Activated T-cell treated with anti-CD3 and anti-CD28 coated beads, Interleukin-2, amount 50 U/mL, for 24 hours (primary cell): Measurements from ENCODE around the gene TMPRSS7.
"Not testable (repeated sequence)": the region's sequence is repeated elsewhere in the genome, so short reads cannot be mapped to it uniquely, and the experiment has no call there.

Experiments used
- DNase-seq: peaks from one replicate; pipeline ENCODE4 v3.0.0-alpha.2; 2020
- H3K27ac Mint-ChIP-seq: 2 replicates; pipeline ENCODE4 v1.8.0; 2020; ENCODE audit warnings: mild to moderate bottlenecking, mixed read lengths
- H3K27me3 Mint-ChIP-seq: 2 replicates; pipeline ENCODE4 v1.8.0; 2020; ENCODE audit warnings: mixed read lengths
- H3K36me3 Mint-ChIP-seq: 2 replicates; pipeline ENCODE4 v1.8.0; 2020; ENCODE audit warnings: low read depth, mixed read lengths
- H3K4me1 Mint-ChIP-seq: 2 replicates; pipeline ENCODE4 v1.8.0; 2020; ENCODE audit warnings: low read depth, mixed read lengths
- H3K4me3 Mint-ChIP-seq: 2 replicates; pipeline ENCODE4 v1.8.0; 2020; ENCODE audit warnings: mild to moderate bottlenecking, moderate library complexity, mixed read lengths
- H3K9me3 Mint-ChIP-seq: 2 replicates; pipeline ENCODE4 v1.8.0; 2020; ENCODE audit warnings: mixed read lengths

Gene TMPRSS7

DNA sequence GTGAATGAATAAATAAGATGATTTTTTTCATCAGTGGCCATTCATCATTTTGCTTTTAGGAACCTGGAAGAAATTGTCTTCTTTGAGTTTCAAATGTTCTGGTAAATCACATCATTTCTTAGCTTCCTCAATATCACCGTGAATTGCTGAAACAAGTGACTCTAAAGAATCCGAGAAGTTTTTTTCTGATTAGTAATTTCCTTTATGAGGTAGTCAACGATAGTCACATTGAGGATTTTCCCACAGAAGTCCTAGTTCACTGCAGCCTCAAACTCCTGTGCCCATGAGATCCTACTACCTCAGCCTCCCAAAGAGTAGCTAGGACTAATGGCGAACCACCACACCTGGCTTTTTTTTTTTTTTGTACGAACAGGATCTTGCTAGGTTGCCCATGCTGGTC, 3.6 kb upstream of the TMPRSS7 start:
- Mint-ChIP-seq H3K9me3 (no peaks in the 10 kb centered on the region), H3K4me1 (no peaks in the 10 kb centered on the region), H3K27me3 (no peaks in the 10 kb centered on the region), H3K4me3 (no peak overlapping the region), H3K27ac (no peak overlapping the region), H3K36me3 (no peaks in the 10 kb centered on the region)
- no peak for DNase-seq

DNA sequence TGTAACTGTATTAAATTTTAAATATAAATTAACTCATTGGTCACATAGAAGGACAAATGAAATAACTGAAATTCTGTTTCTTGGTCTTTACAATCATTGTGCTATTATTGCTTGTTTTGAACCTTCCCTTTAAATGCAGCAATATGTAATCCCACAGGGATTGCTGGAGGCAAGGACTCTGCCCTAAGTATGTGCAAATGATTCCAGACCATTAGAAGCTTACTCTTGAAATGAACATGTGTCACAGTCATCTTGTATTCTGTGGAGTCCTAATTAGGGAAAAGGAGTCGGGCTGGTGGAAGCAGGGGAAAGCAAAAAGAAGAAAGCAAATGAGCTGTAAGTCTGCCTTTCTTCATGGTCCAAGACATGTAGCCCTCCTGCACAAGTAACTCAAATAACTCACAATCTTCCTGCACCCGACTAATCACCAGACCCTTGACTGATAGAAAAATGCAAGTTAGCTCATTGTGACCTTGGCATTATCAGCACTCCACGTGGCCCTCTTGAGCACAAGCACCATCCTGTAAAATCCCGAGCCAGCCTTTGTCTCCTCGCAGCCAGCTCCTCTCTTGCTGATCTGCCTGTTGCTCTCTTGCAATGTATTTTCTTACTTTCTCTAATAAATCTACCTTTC, 2.3 kb upstream of the TMPRSS7 start:
- H3K36me3 Mint-ChIP-seq: no peaks in the 10 kb centered on the region
- H3K27ac Mint-ChIP-seq: no peak overlapping the region

DNA sequence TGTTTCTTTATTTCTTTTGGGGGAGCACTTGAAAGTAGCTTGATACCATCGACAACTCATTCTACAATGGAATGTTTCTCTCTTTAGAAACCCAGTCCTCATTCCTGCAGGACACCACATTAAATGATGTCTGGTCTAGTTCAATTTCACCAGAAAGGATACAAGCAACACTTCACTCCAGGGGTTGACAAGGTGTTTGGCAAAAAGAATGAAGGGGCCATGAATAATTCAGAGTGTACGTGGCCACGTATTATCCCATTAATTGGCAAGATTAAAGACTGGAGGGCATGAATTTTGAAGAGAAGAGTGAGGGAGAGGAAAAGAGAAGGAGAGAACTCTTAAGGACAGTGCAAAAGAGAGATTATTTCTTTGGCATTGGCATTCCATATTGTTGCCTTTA, 705 bp downstream of the TMPRSS7 start:
- H3K27ac Mint-ChIP-seq: no peak overlapping the region
- DNase-seq: no peak
- H3K4me1 Mint-ChIP-seq: no peaks in the 10 kb centered on the region
- no peaks in the 10 kb centered on the region for H3K36me3 Mint-ChIP-seq
- H3K27me3 Mint-ChIP-seq: no peaks in the 10 kb centered on the region
- no peaks in the 10 kb centered on the region for H3K9me3 Mint-ChIP-seq
- H3K4me3 Mint-ChIP-seq: no peak overlapping the region

More for the DNA sequence above, 2.3 kb upstream of the TMPRSS7 start:
- H3K27me3 Mint-ChIP-seq: no peaks in the 10 kb centered on the region
- no peaks in the 10 kb centered on the region for H3K4me1 Mint-ChIP-seq
- H3K4me3 Mint-ChIP-seq: no peak overlapping the region
- no peaks in the 10 kb centered on the region for H3K9me3 Mint-ChIP-seq
- no peak for DNase-seq

DNA sequence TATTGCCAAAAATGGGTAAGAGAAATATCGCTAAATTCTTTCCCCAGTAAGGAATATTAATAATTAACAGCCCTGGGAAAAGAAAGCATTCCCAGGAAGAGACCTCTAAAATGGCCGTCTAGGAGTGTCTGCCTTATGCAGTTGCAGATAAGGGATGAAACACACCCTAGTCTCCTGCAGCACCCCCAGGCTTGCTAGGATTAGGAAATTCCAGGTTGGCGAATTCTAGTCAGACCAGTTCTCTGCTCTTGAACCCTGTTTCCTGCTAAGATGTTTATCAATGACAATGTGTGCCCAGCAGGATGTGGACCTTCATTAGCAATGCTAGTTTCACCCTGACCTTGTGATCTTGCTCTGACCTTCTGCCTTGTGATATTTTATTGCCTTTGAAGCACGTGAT, 2.7 kb downstream of the TMPRSS7 start:
- H3K4me1 Mint-ChIP-seq, H3K27ac Mint-ChIP-seq, H3K36me3 Mint-ChIP-seq, H3K27me3 Mint-ChIP-seq, DNase-seq, H3K9me3 Mint-ChIP-seq, H3K4me3 Mint-ChIP-seq: not testable (repeated sequence)

DNA sequence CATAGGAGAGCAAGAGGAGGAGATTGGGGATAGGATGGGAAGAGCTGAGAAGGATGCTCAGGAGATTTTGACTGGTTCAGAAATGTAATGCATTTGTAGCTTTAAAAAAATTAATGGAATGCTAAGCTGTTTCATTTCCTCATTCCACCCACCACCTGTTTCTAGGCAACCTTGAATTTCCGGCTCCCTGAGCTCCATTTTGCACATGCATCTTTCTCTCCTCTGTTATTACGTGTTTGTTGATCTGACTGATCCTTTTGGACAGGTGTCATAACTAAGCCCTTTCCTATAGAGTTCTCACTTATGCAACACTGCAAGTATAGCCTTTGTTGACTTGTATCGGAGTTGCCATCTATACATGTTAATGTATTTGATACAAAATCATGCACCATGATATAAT, 4.3 kb downstream of the TMPRSS7 start:
- H3K27ac Mint-ChIP-seq: no peak overlapping the region
- H3K27me3 Mint-ChIP-seq: no peaks in the 10 kb centered on the region
- DNase-seq: no peak
- H3K4me3 Mint-ChIP-seq: no peak overlapping the region
- no peaks in the 10 kb centered on the region for H3K4me1 Mint-ChIP-seq
- no peaks in the 10 kb centered on the region for H3K9me3 Mint-ChIP-seq
- no peaks in the 10 kb centered on the region for H3K36me3 Mint-ChIP-seq

DNA sequence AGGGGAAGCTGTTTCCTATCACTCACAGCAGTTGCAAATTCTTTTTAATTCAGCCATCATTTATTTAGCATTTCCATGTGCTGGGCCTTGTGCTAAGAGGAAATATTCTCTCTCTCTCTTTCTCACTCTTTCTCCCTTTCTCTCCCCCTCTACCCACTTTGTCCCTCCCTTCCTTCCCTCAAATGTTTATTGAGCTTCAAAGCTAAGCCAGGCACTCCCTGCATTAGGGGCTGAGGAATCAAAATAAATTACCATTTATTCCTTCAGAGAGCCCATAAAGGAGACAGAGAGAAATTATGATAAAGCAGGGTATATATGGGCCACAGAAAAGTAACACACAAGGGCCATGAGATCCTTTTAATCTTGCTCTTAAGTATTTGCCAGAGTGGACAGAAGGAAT, 6.8 kb downstream of the TMPRSS7 start:
- no peak overlapping the region for H3K4me3 Mint-ChIP-seq
- no peaks in the 10 kb centered on the region for H3K36me3 Mint-ChIP-seq
- H3K27me3 Mint-ChIP-seq: no peaks in the 10 kb centered on the region
- no peaks in the 10 kb centered on the region for H3K9me3 Mint-ChIP-seq
- H3K27ac Mint-ChIP-seq: no peak overlapping the region
- H3K4me1 Mint-ChIP-seq: no peaks in the 10 kb centered on the region
- DNase-seq: no peak

DNA sequence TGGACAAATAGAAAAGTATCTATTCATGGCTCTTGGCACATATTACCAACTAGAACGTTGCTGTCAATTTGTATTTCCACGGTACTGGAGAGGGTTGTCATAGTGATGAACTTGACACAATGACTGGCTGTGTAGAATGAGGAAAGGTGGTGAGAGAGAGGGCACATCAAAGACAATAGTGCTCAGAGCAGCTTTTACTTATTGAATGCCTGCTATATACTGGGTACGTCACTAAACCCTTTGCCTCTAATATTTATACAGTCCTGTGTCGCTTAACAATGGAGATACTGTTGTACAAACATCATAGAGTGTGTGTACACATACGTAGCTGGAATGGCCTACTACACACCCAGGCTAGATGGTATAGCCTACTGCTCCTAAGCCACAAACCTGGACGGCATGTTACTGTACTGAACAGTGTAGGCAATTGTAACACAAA, 8.3 kb downstream of the TMPRSS7 start:
- Mint-ChIP-seq H3K36me3 (no peaks in the 10 kb centered on the region), H3K4me3 (no peak overlapping the region), H3K27ac (no peak overlapping the region), H3K27me3 (no peaks in the 10 kb centered on the region), H3K4me1 (peaks cover 4% of the 10 kb centered on the region), H3K9me3 (no peaks in the 10 kb centered on the region)
- no peak for DNase-seq

DNA sequence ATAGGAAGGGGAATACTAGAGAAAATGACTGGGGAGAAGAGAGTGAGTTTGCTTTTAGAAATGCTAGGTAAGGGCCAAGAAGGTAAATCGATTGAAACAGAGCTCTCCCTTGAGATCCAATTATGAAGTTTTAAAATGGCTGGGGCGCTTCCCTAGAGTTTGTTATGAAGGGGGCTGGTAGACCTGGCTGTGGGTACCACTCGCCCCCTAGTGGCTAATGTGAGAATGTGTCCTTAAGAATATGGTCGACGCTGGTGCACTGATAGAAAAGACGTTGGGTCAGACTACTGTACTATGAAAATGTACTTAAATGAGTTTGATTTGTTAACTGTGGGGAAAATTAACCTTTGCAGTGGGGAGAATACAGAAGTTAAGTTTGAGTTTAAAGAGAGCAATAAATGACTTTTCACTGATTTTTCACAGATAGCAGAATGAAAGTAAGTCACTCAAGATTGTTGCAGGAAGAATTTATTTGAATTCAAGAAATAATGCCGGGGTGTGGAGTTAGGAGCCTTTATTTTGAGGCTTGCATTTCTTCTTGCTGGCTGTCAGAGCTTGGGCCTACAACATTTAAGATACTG, 9.2 kb downstream of the TMPRSS7 start:
- Mint-ChIP-seq H3K27me3 (no peaks in the 10 kb centered on the region), H3K4me3 (no peak overlapping the region), H3K4me1 (peaks cover 4% of the 10 kb centered on the region), H3K9me3 (no peaks in the 10 kb centered on the region), H3K36me3 (no peaks in the 10 kb centered on the region), H3K27ac (no peak overlapping the region)
- DNase-seq: peak; percentile 36

DNA sequence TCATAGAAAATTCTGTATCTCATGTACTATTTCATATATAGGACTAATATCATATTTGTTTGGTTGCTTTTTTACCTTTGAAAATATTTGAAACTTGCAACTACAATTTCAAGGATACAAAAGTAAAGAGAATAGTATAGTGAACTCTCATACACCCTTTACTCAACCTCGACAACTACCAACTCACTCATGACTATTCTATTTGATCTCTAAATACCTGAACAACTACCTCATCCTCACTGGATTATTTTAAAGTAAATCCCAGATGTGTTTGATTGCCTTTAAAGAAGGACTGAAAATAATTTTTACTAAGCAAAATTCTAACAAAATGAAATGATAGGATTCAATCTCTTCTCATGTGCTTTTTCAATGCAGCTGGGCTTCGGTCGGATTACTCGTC, 12.1 kb downstream of the TMPRSS7 start:
- Mint-ChIP-seq H3K36me3 (no peaks in the 10 kb centered on the region), H3K27ac (no peak overlapping the region), H3K4me3 (no peak overlapping the region), H3K9me3 (no peaks in the 10 kb centered on the region), H3K4me1 (peaks cover 4% of the 10 kb centered on the region), H3K27me3 (no peaks in the 10 kb centered on the region)
- no peak for DNase-seq

DNA sequence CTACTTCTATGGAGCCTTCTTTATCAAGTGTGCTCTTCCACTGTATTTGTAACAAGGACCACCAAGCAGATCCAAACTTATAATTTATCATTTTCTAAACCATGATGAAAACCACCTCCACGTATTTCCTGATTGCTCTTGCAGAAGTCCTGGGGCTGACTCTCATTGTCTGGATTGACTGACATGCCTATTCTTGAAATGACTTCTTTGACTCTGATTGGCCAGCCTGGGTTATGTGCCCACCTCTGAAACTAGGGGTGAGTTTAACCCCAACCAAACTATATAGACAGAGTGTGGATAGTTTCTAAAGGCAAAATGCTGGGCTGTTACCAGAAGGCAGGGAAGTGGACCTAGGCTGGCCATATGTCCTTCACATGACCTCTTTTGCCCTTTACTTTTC, 12.7 kb downstream of the TMPRSS7 start:
- no peaks in the 10 kb centered on the region for H3K36me3 Mint-ChIP-seq
- H3K27ac Mint-ChIP-seq: no peak overlapping the region
- peaks cover 4% of the 10 kb centered on the region for H3K4me1 Mint-ChIP-seq
- no peak for DNase-seq
- peaks cover 2% of the 10 kb centered on the region for H3K27me3 Mint-ChIP-seq
- no peak overlapping the region for H3K4me3 Mint-ChIP-seq
- no peaks in the 10 kb centered on the region for H3K9me3 Mint-ChIP-seq

DNA sequence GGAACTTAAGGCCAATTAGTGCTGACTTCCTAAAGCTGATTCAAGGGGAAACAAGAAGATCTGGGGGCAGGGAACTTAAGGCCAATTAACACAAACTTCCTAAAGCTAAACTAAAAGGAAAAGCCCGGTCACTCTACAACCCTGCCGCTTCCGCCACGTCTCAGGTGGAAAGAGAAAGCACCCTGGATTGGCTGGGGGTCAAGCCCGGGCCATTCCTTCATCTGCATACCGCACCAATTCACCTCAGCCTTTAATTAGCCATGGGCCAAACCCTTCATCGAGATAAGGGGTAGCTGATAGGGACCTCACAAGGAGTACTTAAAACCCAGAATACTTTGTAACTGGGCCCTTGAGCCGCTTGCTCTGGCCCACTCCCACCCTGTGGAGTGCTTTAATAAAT, 14.4 kb downstream of the TMPRSS7 start:
- H3K27me3 Mint-ChIP-seq: peaks cover 2% of the 10 kb centered on the region
- peaks cover 4% of the 10 kb centered on the region for H3K4me1 Mint-ChIP-seq
- no peaks in the 10 kb centered on the region for H3K9me3 Mint-ChIP-seq
- no peaks in the 10 kb centered on the region for H3K36me3 Mint-ChIP-seq
- DNase-seq: no peak
- no peak overlapping the region for H3K27ac Mint-ChIP-seq
- H3K4me3 Mint-ChIP-seq: no peak overlapping the region

DNA sequence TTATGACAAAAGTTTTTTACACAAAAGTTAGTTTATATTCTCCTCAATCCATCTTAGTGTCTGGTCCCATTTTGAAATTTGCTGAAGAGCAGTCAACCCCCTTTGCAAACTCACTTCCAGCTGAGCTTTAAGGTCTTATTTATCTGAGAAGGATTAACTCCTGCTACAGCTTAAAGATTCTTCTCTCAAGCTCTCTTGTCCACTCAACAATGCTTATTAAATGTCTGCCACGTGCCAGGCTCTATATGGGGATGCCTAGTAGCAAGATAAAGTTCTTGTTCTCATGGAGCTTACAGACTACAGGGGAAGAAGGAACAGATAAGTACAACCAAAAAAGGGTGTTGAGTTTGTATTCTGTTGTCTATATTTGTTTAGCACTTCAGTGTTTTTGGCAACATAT, 18.7 kb downstream of the TMPRSS7 start:
- H3K27ac Mint-ChIP-seq: no peak overlapping the region
- H3K27me3 Mint-ChIP-seq: peaks cover 2% of the 10 kb centered on the region
- no peaks in the 10 kb centered on the region for H3K36me3 Mint-ChIP-seq
- DNase-seq: no peak
- peaks cover 16% of the 10 kb centered on the region for H3K4me1 Mint-ChIP-seq
- H3K4me3 Mint-ChIP-seq: no peak overlapping the region
- H3K9me3 Mint-ChIP-seq: no peaks in the 10 kb centered on the region

DNA sequence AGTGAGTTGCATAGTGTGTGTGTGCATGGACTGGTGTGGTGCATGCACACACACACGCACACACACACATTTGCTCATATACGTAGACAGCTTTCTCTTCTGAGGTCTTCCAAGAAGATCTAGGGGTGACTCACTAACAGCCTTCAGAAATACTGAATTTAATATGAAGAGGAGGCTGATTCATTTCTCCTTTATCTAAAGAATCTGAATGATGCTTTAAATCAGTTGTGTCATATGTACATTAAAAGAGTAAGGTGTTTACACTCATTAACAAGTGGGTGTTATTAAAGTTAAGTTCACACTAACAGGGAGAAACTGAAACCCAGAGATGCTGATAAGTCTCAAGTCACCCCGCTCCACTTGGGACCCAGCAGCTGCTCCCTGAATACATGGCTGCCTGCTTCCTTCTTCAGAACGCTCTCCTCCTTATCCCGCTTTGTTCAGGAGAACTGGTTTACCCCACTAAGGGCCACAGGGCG, 22.0 kb downstream of the TMPRSS7 start:
- no peak overlapping the region for H3K4me3 Mint-ChIP-seq
- H3K4me1 Mint-ChIP-seq: peaks cover 16% of the 10 kb centered on the region
- peak overlapping the region; percentile 51 for H3K27ac Mint-ChIP-seq
- DNase-seq: peak; percentile 36
- peaks cover 2% of the 10 kb centered on the region for H3K27me3 Mint-ChIP-seq
- no peaks in the 10 kb centered on the region for H3K36me3 Mint-ChIP-seq
- peaks cover 4% of the 10 kb centered on the region for H3K9me3 Mint-ChIP-seq

DNA sequence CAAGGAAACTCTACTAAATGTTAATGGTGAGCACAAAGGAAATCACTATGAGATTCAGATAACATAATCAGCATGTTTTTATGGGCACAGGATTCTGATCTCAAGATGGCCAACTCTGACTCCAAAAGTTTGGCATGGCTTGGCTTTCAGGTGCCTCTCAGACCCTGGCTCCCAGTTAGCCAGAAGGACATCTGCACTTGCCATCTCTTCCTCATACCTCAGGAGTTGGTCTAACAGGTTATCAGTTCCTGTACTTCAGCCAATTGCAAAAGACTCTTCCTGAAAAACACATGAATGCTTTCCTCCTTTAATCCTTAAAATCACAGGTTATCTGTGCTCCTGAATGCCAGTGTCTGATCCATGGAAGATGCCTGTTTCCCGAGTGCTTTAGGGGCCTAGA, 25.0 kb downstream of the TMPRSS7 start:
- H3K27ac Mint-ChIP-seq: no peak overlapping the region
- H3K4me1 Mint-ChIP-seq: peaks cover 16% of the 10 kb centered on the region
- no peaks in the 10 kb centered on the region for H3K36me3 Mint-ChIP-seq
- H3K9me3 Mint-ChIP-seq: peaks cover 4% of the 10 kb centered on the region
- DNase-seq: no peak
- H3K4me3 Mint-ChIP-seq: no peak overlapping the region
- no peaks in the 10 kb centered on the region for H3K27me3 Mint-ChIP-seq

DNA sequence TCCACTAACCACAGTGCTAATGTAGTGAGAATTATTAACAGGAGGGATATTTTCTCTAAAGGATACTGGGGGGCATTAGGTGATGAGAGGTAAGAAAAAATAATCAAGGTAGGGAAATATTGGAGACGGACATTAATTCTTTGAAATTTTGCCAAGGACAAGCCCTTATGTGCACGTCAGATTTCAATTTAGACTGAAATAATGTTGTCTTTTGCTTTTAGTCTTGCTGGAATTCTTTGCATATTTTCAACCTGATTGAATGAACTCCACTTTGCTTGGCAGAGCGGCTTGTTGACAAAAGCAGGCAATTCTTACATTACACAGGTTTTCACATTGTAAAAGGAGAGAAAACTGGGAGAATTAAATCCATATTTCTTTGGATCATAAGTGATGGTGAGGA, 26.6 kb downstream of the TMPRSS7 start:
- DNase-seq: no peak
- peaks cover 13% of the 10 kb centered on the region for H3K4me1 Mint-ChIP-seq
- H3K4me3 Mint-ChIP-seq: no peak overlapping the region
- no peaks in the 10 kb centered on the region for H3K36me3 Mint-ChIP-seq
- H3K9me3 Mint-ChIP-seq: peaks cover 4% of the 10 kb centered on the region
- no peaks in the 10 kb centered on the region for H3K27me3 Mint-ChIP-seq
- H3K27ac Mint-ChIP-seq: no peak overlapping the region
